ENCODE results near the gene HTR3B. TPM values are rescaled to one million over a fixed set of nuclear protein-coding genes. Genes with fewer than 3 reads are reported as not detected.

HTR3B gene
- total and polyA plus RNA-seq, 10 of the 15 experiments (the other 5 are each of a cell fraction or from before 2014, with no cell fraction given): not detected

- intact Hi-C loops (cut with micrococcal nuclease; ENCODE audit: unreplicated experiment) (no loop called here), in situ Hi-C loops (cut with MboI) (no loop called here)
- ATAC-seq: no peak
- ChIA-PET RAD21 (ENCODE audit: unreplicated experiment) (no interaction called here), SMC1A (ENCODE audit: uncharacterized antibody, unreplicated experiment) (no interaction called here), CTCF (no interaction called here), POLR2A (no interaction called here)
- Histone ChIP-seq H3K4me2 (ENCODE audit: control insufficient read depth, insufficient read depth) (no peak overlapping the region), H3K79me2 (ENCODE audit: control insufficient read depth, insufficient read depth, low read length) (no peaks in the 10 kb centered on the region), H3K4me1 (ENCODE audit: control insufficient read depth, insufficient read depth, low read length) (no peaks in the 10 kb centered on the region), H4K20me1 (ENCODE audit: control insufficient read depth, insufficient read depth) (no peaks in the 10 kb centered on the region), H3K9ac (ENCODE audit: control insufficient read depth, insufficient read depth, low read length) (no peak overlapping the region), H3K4me3 (no peak overlapping the region), H2AFZ (ENCODE audit: control insufficient read depth, low read depth, low read length) (no peak overlapping the region), H3K27ac (ENCODE audit: control insufficient read depth, insufficient read depth) (no peak overlapping the region), H3K9me3 (replicated peaks; ENCODE audit: control insufficient read depth, insufficient read depth, low read length) (no peaks in the 10 kb centered on the region), H3K36me3 (ENCODE audit: control insufficient read depth in 2 of 2, insufficient read depth in 2 of 2, low read length in 1 of 2) (no peaks in the 10 kb centered on the region), H3K27me3 (replicated peaks in 1 of 2; ENCODE audit: control insufficient read depth in 2 of 2, insufficient read depth in 2 of 2, low read length in 1 of 2) (peaks cover 3 to 6% of the 10 kb centered on the region in 2 experiments)
- FAIRE-seq: no peak
- no peak for DNase-seq (ENCODE audit: low read depth, low spot score)
- 0% methylated on average over 5 of the region's 6 CpGs for WGBS (ENCODE audit: insufficient coverage, insufficient replicate concordance, low lambda C conversion rate, missing lambda C conversion rate)
- TF ChIP-seq BACH1 (IDR thresholded peaks at IDR 0.05; ENCODE audit: borderline replicate concordance) (no peak), GABPA (IDR thresholded peaks at IDR 0.05; ENCODE audit: low read depth) (no peak), RELB (IDR thresholded peaks at IDR 0.05; ENCODE audit: low read depth) (no peak), ZBED1 (IDR thresholded peaks at IDR 0.05; ENCODE audit: borderline replicate concordance) (no peak), IRF5 (IDR thresholded peaks at IDR 0.05; ENCODE audit: borderline replicate concordance) (no peak)
- no TSS peak for BruUV-seq (replicated peaks)
Observed at GRCh38 chr11:113984781-113985180, 80.2 kb downstream of the HTR3B start.

GRCh38 chr11:113985906-113986305 is 81.3 kb downstream of the HTR3B start:
- Histone ChIP-seq H3K36me3 (ENCODE audit: control insufficient read depth in 2 of 2, insufficient read depth in 2 of 2, low read length in 1 of 2) (no peaks in the 10 kb centered on the region), H3K9me3 (replicated peaks; ENCODE audit: control insufficient read depth, insufficient read depth, low read length) (no peaks in the 10 kb centered on the region), H3K27me3 (replicated peaks in 1 of 2; ENCODE audit: control insufficient read depth in 2 of 2, insufficient read depth in 2 of 2, low read length in 1 of 2) (peaks cover 3 to 5% of the 10 kb centered on the region in 2 experiments), H3K27ac (ENCODE audit: control insufficient read depth, insufficient read depth) (no peak overlapping the region), H4K20me1 (ENCODE audit: control insufficient read depth, insufficient read depth) (no peaks in the 10 kb centered on the region), H3K4me1 (ENCODE audit: control insufficient read depth, insufficient read depth, low read length) (no peaks in the 10 kb centered on the region), H2AFZ (ENCODE audit: control insufficient read depth, low read depth, low read length) (no peak overlapping the region), H3K79me2 (ENCODE audit: control insufficient read depth, insufficient read depth, low read length) (no peaks in the 10 kb centered on the region), H3K4me3 (no peak overlapping the region), H3K9ac (ENCODE audit: control insufficient read depth, insufficient read depth, low read length) (no peak overlapping the region), H3K4me2 (ENCODE audit: control insufficient read depth, insufficient read depth) (no peak overlapping the region)
- in situ Hi-C loops (cut with MboI) (no loop called here), intact Hi-C loops (cut with micrococcal nuclease; ENCODE audit: unreplicated experiment) (no loop called here)
- ATAC-seq (no peak), DNase-seq (ENCODE audit: low read depth, low spot score) (no peak), FAIRE-seq (no peak)
- no peak for TF ChIP-seq ZBTB11 (CRISPR knock-in tag; IDR thresholded peaks at IDR 0.05)
- TF ChIP-seq CHD4 (IDR thresholded peaks at IDR 0.05): no peak
- no peak for TF ChIP-seq ATF3 (IDR thresholded peaks at IDR 0.05; ENCODE audit: borderline replicate concordance, extremely low read depth, low read depth, low read length)
- RAD21 ChIA-PET (ENCODE audit: unreplicated experiment): no interaction called here
- POLR2A ChIA-PET: no interaction called here
- SMC1A ChIA-PET (ENCODE audit: uncharacterized antibody, unreplicated experiment): no interaction called here
- BruUV-seq (replicated peaks): no TSS peak
- CTCF ChIA-PET: no interaction called here
- 5% methylated on average over 4 of the region's 4 CpGs for WGBS (ENCODE audit: insufficient coverage, insufficient replicate concordance, low lambda C conversion rate, missing lambda C conversion rate)

Data from GM12878 (cell line).